ENCODE measurements around the gene ANKRD39.

DNA sequence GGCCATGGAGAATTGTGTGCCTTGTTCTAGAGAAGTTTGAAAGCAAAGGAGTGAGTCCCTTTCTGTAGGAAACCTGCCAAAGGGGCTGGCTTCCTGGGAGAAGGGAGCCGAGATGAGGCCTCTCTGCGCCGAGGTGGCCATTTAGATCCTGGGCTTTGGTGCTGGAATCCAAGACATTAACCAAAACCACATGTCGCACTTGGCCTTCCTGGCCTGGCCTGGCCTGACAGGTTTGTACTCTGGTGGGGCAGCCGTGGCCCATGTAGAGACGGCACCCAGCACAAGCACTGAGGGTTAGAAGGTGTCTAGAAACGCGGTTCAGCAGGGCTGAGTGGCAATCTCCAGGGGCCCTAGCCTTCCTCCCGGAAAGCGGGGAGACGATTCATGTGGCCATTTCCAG is 34.6 kb downstream of the ANKRD39 start:
- no peak for TF ChIP-seq CTCF (IDR thresholded peaks at IDR 0.05 in 8 of 11, conservative IDR thresholded peaks at IDR 0.05 in 3 of 11)
- TF ChIP-seq POLR2AphosphoS5 (IDR thresholded peaks at IDR 0.05): no peak
- no peak for TF ChIP-seq POLR2A (IDR thresholded peaks at IDR 0.05)
